K562 (cell line): Measurements from ENCODE around the gene RRAGB. TPM values are rescaled to one million over a fixed set of nuclear protein-coding genes. Genes with fewer than 3 reads are reported as not detected.
"Not testable (repeated sequence)": the region's sequence is repeated elsewhere in the genome, so short reads cannot be mapped to it uniquely, and the experiment has no call there.

Experiments used
- ATAC-seq: fragments of 200-7000 bp; cut with Tn5 transposase; 3 replicates; pipeline ENCODE4 v1.9.1; 2020; ENCODE audit warnings: moderate library complexity
- BruUV-seq: library from RNA; stranded (reverse); fragments of 400-500 nt; replicated peaks from 2 replicates; lab custom pipeline; 2021; lab: Mats Ljungman, UMichigan
- CTCF ChIA-PET: fragments of 300-600 bp; formaldehyde crosslinking; extraction: SDS; loops from one replicate; lab custom pipeline; 2021; ENCODE audit warnings: low intra/inter-chr PET ratio; lab: Yijun Ruan, JAX
- POLR2A ChIA-PET: fragments of 300-600, 350-650 bp; sonication (Branson Sonifier 250); formaldehyde crosslinking; extraction: SDS; loops from one replicate; lab custom pipeline; 2021; ENCODE audit warnings: antibody characterized with exemption, inconsistent platforms; lab: Yijun Ruan, JAX
- DNase-seq, 4 experiments: peaks; one replicate each; pipeline versions ENCODE4 v3.0.0 to v3.0.0-alpha.2; 2011 to 2018; ENCODE audit warnings: low spot score in 3 of 4, mixed read lengths in 3 of 4; ENCODE audit errors: extremely low read depth in 1 of 4
- FAIRE-seq: peaks from 2 replicates; lab custom pipeline; 2011; peaks lifted over from hg19 to GRCh38; lab: Jason Lieb, UNC
- H2AFZ ChIP-seq: 2 replicates; pipeline ENCODE4 v1.6.0; 2011; ENCODE audit warnings: low read depth, low read length, control low read depth, inconsistent platforms
- H3K27ac ChIP-seq: fragments of 200-600 bp; 3 replicates; pipeline ENCODE4 v1.8.0; 2011; ENCODE audit warnings: low read depth, mild to moderate bottlenecking, control low read depth, inconsistent platforms, low read length, moderate library complexity, mixed read lengths; ENCODE audit errors: extremely low read depth
- H3K27me3 ChIP-seq, 2 experiments: fragments of 300-600 bp in 1 of 2; 2 replicates in 1 of 2; 3 replicates in 1 of 2; pipeline versions ENCODE4 v1.6.0 to v1.8.0; 2011; ENCODE audit warnings: inconsistent platforms in 2 of 2, low read length in 2 of 2, mild to moderate bottlenecking in 1 of 2, mixed read lengths in 1 of 2, moderate library complexity in 1 of 2; ENCODE audit not compliant: control insufficient read depth in 2 of 2, insufficient read depth in 2 of 2
- H3K36me3 ChIP-seq: fragments of 300-600 bp; 3 replicates; pipeline ENCODE4 v1.8.0; 2011; ENCODE audit warnings: mild to moderate bottlenecking, low read length, inconsistent platforms; ENCODE audit not compliant: control insufficient read depth, insufficient read depth
- H3K4me1 ChIP-seq, 2 experiments: fragments of 200-600 bp in 1 of 2; replicated peaks in 1 of 2; 2 replicates in 1 of 2; 3 replicates in 1 of 2; pipeline versions ENCODE4 v1.5.1 to v1.8.0; 2011; ENCODE audit warnings: inconsistent platforms in 2 of 2, low read length in 2 of 2, mild to moderate bottlenecking in 1 of 2, mixed read lengths in 1 of 2, moderate library complexity in 1 of 2; ENCODE audit not compliant: control insufficient read depth in 2 of 2, insufficient read depth in 2 of 2
- H3K4me2 ChIP-seq: 2 replicates; pipeline ENCODE4 v1.6.1; 2011; ENCODE audit warnings: low read length, control low read depth, inconsistent platforms, mixed read lengths; ENCODE audit not compliant: insufficient read depth
- H3K4me3 ChIP-seq: fragments of 200-600 bp; sonication (generic), shearing (Covaris generic); 2 replicates; pipeline ENCODE4 v1.5.1; 2016; ENCODE audit warnings: control low read depth, inconsistent platforms
- H3K79me2 ChIP-seq: fragments of 200-600 bp; 3 replicates; pipeline ENCODE4 v1.8.0; 2011; ENCODE audit warnings: low read length, inconsistent platforms; ENCODE audit not compliant: control insufficient read depth, insufficient read depth
- H3K9ac ChIP-seq, 2 experiments: 2 replicates each; pipeline versions ENCODE4 v1.6.0 to v1.6.1; 2011; ENCODE audit warnings: low read depth in 2 of 2, low read length in 2 of 2, control low read depth in 1 of 2, inconsistent platforms in 1 of 2, mild to moderate bottlenecking in 1 of 2, mixed read lengths in 1 of 2; ENCODE audit not compliant: insufficient read depth in 1 of 2
- H3K9me1 ChIP-seq: one replicate; pipeline ENCODE4 v1.6.0; 2011; ENCODE audit warnings: inconsistent platforms, mild to moderate bottlenecking, low read length, moderate library complexity; ENCODE audit not compliant: control insufficient read depth, insufficient read depth
- H3K9me3 ChIP-seq: replicated peaks from 2 replicates; pipeline ENCODE4 v1.5.1; 2011; ENCODE audit warnings: low read depth, low read length, inconsistent platforms; ENCODE audit not compliant: control insufficient read depth, insufficient read depth
- H4K20me1 ChIP-seq: replicated peaks from 2 replicates; pipeline ENCODE4 v1.6.1; 2011; ENCODE audit warnings: low read length, inconsistent platforms, mixed read lengths; ENCODE audit not compliant: control insufficient read depth, insufficient read depth
- FOXA1 ChIP-seq: fragments of 450-650 bp; IDR thresholded peaks from 2 replicates; pipeline ENCODE4 v1.6.1; 2016; ENCODE audit warnings: mild to moderate bottlenecking, borderline replicate concordance
- GATA2 ChIP-seq: sonication (generic); formaldehyde crosslinking; IDR thresholded peaks from 2 replicates; pipeline ENCODE4 v1.4.0; 2020; ENCODE audit warnings: mild to moderate bottlenecking, missing genetic modification reagents
- ILF3 ChIP-seq: fragments of 450-650 bp; IDR thresholded peaks from 2 replicates; pipeline ENCODE4 v1.6.1; 2018; ENCODE audit warnings: antibody characterized with exemption, mild to moderate bottlenecking, moderate library complexity, borderline replicate concordance
- SIRT6 ChIP-seq: IDR thresholded peaks from one replicate; pipeline ENCODE4 v1.6.1; 2012; ENCODE audit warnings: low read depth, mild to moderate bottlenecking, control low read depth, inconsistent platforms, low read length, moderate library complexity
- ZBED1 ChIP-seq: IDR thresholded peaks from 2 replicates; pipeline ENCODE4 v1.6.1; 2014
- WGBS: fragments of 100-300 bp; shearing (Covaris generic); methylation state at CpG from one replicate; pipeline ENCODE4 v1.1.6; 2016; ENCODE audit warnings: low coverage, mixed read lengths; ENCODE audit not compliant: insufficient coverage; ENCODE audit errors: missing lambda C conversion rate; 5-methylcytosine and 5-hydroxymethylcytosine counted together
- in situ Hi-C: fragments of 300-500 bp; cut with MboI; formaldehyde crosslinking; loops from 4 replicates; pipeline ENCODE4 v1.15.0; 2018; ENCODE audit warnings: inconsistent platforms, mixed read lengths
- intact Hi-C: fragments of 100-400 bp; cut with micrococcal nuclease; formaldehyde crosslinking; loops from 2 replicates; pipeline ENCODE4 v1.14.2; 2022
- polyA plus RNA-seq, 8 experiments: library from polyadenylated mRNA; depleted of rRNA in 4 of 8; stranded (reverse) in 5 of 8; unstranded in 3 of 8; fragments of >200 nt; fragmentation: Nextera tagmentation in 2 of 8; fragmentation: Illumina TruSeq in 1 of 8; extraction: Ambion mirVana in 2 of 8; extraction: Trizol in 1 of 8; gene quantifications; 2 replicates each; pipeline versions ENCODE4 v1.2.1 to v1.2.3, GENCODE V29; 2011 to 2014; ENCODE audit warnings: inconsistent platforms in 1 of 8, missing spikeins in 1 of 8
- total RNA-seq, 7 experiments: library from RNA; depleted of rRNA in 6 of 7; stranded (reverse); fragments of >200 nt in 6 of 7; fragmentation: Illumina TruSeq in 2 of 7; extraction: Trizol in 2 of 7; gene quantifications; 2 replicates each; pipeline versions ENCODE4 v1.2.1 to v1.2.3, GENCODE V29; 2011 to 2021; ENCODE audit warnings: low replicate concordance in 1 of 7
- TF ChIP-seq, protein P1 (sequence below), 2 experiments: fragments of 450-650 bp in 1 of 2; sonication (generic) in 1 of 2; formaldehyde crosslinking; conservative IDR thresholded peaks; 2 replicates each; pipeline versions ENCODE4 v1.4.0 to v1.8.1; 2020 to 2022; ENCODE audit warnings: mild to moderate bottlenecking in 1 of 2, missing genetic modification reagents in 1 of 2
- TF ChIP-seq, protein P2 (sequence below), 2 experiments: fragments of 450-650 bp; IDR thresholded peaks; 2 replicates each; pipeline ENCODE4 v1.6.1; 2018; ENCODE audit warnings: mild to moderate bottlenecking in 2 of 2, low read depth in 1 of 2; ENCODE audit not compliant: partially characterized antibody in 2 of 2

RRAGB gene
- total and polyA plus RNA-seq, 9 of the 15 experiments (the other 6 are each of a cell fraction or from before 2014, with no cell fraction given): 5.6 to 15.6 (median 9.1) TPM

DNA sequence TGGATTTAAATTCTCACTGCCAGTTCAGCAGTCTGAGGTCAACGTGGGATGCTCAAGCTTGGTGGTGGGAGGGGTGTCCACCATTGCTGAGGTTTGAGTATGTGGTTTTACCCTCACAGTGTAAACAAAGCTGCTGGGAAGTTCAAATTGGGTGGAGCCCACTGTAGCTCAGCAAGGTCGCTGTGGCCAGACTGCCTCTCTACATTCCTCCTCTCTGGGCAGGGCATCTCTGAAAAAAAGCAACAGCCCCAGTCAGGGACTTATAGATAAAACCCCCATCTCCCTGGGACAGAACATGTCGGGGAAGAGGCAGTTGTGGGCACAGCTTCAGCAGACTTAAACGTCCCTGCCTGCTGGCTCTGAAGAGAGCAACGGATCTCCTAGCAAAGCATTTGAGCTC, 14.9 kb upstream of the RRAGB start:
- Histone ChIP-seq H3K27me3 (no peaks in the 10 kb centered on the region), H3K4me3 (no peak overlapping the region)
- TF ChIP-seq, protein P1, sequence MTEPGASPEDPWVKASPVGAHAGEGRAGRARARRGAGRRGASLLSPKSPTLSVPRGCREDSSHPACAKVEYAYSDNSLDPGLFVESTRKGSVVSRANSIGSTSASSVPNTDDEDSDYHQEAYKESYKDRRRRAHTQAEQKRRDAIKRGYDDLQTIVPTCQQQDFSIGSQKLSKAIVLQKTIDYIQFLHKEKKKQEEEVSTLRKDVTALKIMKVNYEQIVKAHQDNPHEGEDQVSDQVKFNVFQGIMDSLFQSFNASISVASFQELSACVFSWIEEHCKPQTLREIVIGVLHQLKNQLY (CRISPR knock-in tag; conservative IDR thresholded peaks at IDR 0.05): no peak
- TF ChIP-seq GATA2 (CRISPR knock-in tag): no peak
- no peak for TF ChIP-seq SIRT6
- no peak for TF ChIP-seq ILF3
- TF ChIP-seq FOXA1: no peak
- no peak for TF ChIP-seq ZBED1
- TF ChIP-seq, protein P2, sequence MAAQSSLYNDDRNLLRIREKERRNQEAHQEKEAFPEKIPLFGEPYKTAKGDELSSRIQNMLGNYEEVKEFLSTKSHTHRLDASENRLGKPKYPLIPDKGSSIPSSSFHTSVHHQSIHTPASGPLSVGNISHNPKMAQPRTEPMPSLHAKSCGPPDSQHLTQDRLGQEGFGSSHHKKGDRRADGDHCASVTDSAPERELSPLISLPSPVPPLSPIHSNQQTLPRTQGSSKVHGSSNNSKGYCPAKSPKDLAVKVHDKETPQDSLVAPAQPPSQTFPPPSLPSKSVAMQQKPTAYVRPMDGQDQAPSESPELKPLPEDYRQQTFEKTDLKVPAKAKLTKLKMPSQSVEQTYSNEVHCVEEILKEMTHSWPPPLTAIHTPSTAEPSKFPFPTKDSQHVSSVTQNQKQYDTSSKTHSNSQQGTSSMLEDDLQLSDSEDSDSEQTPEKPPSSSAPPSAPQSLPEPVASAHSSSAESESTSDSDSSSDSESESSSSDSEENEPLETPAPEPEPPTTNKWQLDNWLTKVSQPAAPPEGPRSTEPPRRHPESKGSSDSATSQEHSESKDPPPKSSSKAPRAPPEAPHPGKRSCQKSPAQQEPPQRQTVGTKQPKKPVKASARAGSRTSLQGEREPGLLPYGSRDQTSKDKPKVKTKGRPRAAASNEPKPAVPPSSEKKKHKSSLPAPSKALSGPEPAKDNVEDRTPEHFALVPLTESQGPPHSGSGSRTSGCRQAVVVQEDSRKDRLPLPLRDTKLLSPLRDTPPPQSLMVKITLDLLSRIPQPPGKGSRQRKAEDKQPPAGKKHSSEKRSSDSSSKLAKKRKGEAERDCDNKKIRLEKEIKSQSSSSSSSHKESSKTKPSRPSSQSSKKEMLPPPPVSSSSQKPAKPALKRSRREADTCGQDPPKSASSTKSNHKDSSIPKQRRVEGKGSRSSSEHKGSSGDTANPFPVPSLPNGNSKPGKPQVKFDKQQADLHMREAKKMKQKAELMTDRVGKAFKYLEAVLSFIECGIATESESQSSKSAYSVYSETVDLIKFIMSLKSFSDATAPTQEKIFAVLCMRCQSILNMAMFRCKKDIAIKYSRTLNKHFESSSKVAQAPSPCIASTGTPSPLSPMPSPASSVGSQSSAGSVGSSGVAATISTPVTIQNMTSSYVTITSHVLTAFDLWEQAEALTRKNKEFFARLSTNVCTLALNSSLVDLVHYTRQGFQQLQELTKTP (IDR thresholded peaks at IDR 0.05; ENCODE audit: low read depth in 1 of 2, partially characterized antibody in 2 of 2): no peak
- TF ChIP-seq, all 486 proteins: peak for 0
- FAIRE-seq: no peak
- intact Hi-C loops (no loop called here), in situ Hi-C loops (no loop called here)
- Histone ChIP-seq H4K20me1 (no peaks in the 10 kb centered on the region), H3K27ac (no peak overlapping the region), H3K79me2 (no peaks in the 10 kb centered on the region), H3K9me3 (no peaks in the 10 kb centered on the region), H3K36me3 (no peaks in the 10 kb centered on the region), H3K4me1 (no peaks in the 10 kb centered on the region), H2AFZ (no peak overlapping the region), H3K9me1 (no peaks in the 10 kb centered on the region), H3K9ac (no peak overlapping the region), H3K4me2 (no peak overlapping the region)
- ChIA-PET CTCF (no interaction called here), POLR2A (no interaction called here)
- WGBS: 7% methylated on average over 3 of the region's 5 CpGs
- DNase-seq: no peak
- ATAC-seq: no peak
- no TSS peak for BruUV-seq

DNA sequence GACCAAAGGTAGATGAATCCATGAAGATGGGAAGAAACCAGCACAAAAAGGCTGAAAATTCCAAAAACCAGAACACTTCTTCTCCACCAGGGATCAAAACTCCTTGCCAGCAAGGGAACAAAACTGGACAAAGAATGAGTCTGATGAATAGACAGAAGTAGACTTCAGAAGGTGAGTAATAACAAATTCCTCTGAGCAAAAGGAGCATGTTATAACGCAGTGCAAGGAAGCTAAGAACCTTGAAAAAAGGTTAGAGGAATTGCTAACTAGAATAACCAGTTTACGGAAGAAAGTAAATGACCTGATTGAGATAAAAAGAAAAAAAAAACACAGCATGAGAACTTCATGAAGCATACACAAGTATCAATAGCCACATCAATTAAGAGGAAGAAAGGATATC, 14.1 kb upstream of the RRAGB start:
- in situ Hi-C loops, POLR2A ChIA-PET: not testable (repeated sequence)

More for the DNA sequence above, 14.1 kb upstream of the RRAGB start:
- H3K4me3 ChIP-seq, H3K4me2 ChIP-seq, H3K9me3 ChIP-seq, H3K9ac ChIP-seq, FAIRE-seq, H2AFZ ChIP-seq, H3K9me1 ChIP-seq, H3K27me3 ChIP-seq, DNase-seq, H4K20me1 ChIP-seq, H3K36me3 ChIP-seq, H3K4me1 ChIP-seq, H3K27ac ChIP-seq, BruUV-seq, CTCF ChIA-PET, H3K79me2 ChIP-seq, ATAC-seq, intact Hi-C loops: not testable (repeated sequence)
- WGBS: 18% methylated on average over 2 of the region's 2 CpGs
